Karpas-422 (cell line): ENCODE measurements around the gene GNAL. TPM values are rescaled to one million over a fixed set of nuclear protein-coding genes. Genes with fewer than 3 reads are reported as not detected.
A peak's percentile ranks its signal among the peaks of the same experiment; 100 is the strongest.

ENCODE experiments used
- DNase-seq: peaks from one replicate; pipeline ENCODE4 v3.0.0-alpha.2; 2015
- H2AFZ ChIP-seq: fragments of 200-600 bp; sonication (generic); 2 replicates; pipeline ENCODE4 v1.6.1; 2014; ENCODE audit warnings: antibody characterized with exemption, low read length, mixed read lengths
- H3K27ac ChIP-seq: fragments of 200-600 bp; sonication (generic); 2 replicates; pipeline ENCODE4 v1.5.1; 2014; ENCODE audit warnings: mild to moderate bottlenecking, low read length, moderate library complexity
- H3K27me3 ChIP-seq: fragments of 200-600 bp; sonication (generic); 2 replicates; pipeline ENCODE4 v1.6.1; 2014; ENCODE audit warnings: low read length, mixed read lengths
- H3K36me3 ChIP-seq: fragments of 200-600 bp; sonication (generic); 2 replicates; pipeline ENCODE4 v1.6.1; 2014; ENCODE audit warnings: low read length, mixed read lengths; ENCODE audit not compliant: insufficient read depth
- H3K4me1 ChIP-seq: fragments of 200-600 bp; sonication (generic); 2 replicates; pipeline ENCODE4 v1.6.1; 2014; ENCODE audit warnings: mild to moderate bottlenecking, low read length, mixed read lengths
- H3K4me2 ChIP-seq: fragments of 200-600 bp; sonication (generic); 2 replicates; pipeline ENCODE4 v1.6.1; 2014; ENCODE audit warnings: low read length, low read depth, mild to moderate bottlenecking; ENCODE audit not compliant: poor library complexity, severe bottlenecking
- H3K4me3 ChIP-seq: fragments of 200-600 bp; sonication (generic); 2 replicates; pipeline ENCODE4 v1.5.1; 2014; ENCODE audit warnings: mild to moderate bottlenecking, antibody characterized with exemption, low read length, mixed read lengths
- H3K79me2 ChIP-seq: fragments of 200-600 bp; sonication (generic); 2 replicates; pipeline ENCODE4 v1.6.1; 2014; ENCODE audit warnings: mild to moderate bottlenecking, low read length, mixed read lengths
- H3K9ac ChIP-seq: fragments of 200-600 bp; sonication (generic); 2 replicates; pipeline ENCODE4 v1.6.0; 2014; ENCODE audit warnings: low read length
- H3K9me2 ChIP-seq: fragments of 200-600 bp; sonication (generic), shearing (Covaris generic); replicated peaks from 2 replicates; pipeline ENCODE4 v1.6.0; 2014; ENCODE audit warnings: mild to moderate bottlenecking, low read length, moderate library complexity; ENCODE audit not compliant: insufficient read depth
- H3K9me3 ChIP-seq: fragments of 300-700, 200-600 bp; sonication (generic); 2 replicates; pipeline ENCODE4 v1.6.1; 2014; ENCODE audit warnings: low read length, mixed read lengths
- H4K20me1 ChIP-seq: fragments of 200-600 bp; sonication (generic); 2 replicates; pipeline ENCODE4 v1.6.1; 2014; ENCODE audit warnings: mild to moderate bottlenecking, antibody characterized with exemption, low read length, low read depth; ENCODE audit not compliant: insufficient read depth
- total RNA-seq: library from RNA; depleted of rRNA; stranded (reverse); fragments of >200 nt; shearing (Covaris generic); gene quantifications from 2 replicates; pipeline ENCODE4 v1.2.3, GENCODE V29; 2014; ENCODE audit warnings: low replicate concordance

Gene GNAL
- total RNA-seq, 1 experiment from 2014 or later, result not detected

DNA sequence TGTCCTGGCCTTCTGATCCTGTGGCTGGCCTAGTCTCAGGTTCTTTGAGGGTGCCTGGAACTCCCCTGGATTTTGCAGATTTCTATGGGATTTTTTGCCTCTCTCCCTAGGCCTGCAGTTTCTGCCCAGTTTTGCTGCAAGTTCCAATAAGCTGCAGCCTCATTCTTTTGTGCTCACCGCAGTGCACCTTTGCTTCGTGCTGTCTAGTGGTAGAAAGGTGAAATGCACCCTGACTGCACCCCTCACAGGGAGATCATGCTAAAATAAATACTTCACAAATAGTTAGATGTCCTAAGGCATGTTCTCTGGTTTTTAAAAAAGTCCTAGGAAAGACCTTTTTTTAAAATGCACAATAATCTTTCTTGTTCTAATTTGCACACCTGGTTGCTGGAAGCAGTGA, 72.5 kb downstream of the GNAL start:
- no peaks in the 10 kb centered on the region for H3K36me3 ChIP-seq
- DNase-seq, result peak; percentile 47
- H3K27me3 ChIP-seq, result no peaks in the 10 kb centered on the region
- H3K4me3 ChIP-seq, result no peak overlapping the region
- no peaks in the 10 kb centered on the region for H3K79me2 ChIP-seq
- H3K4me1 ChIP-seq, result no peaks in the 10 kb centered on the region
- H3K9me3 ChIP-seq, result no peaks in the 10 kb centered on the region
- H4K20me1 ChIP-seq, result no peaks in the 10 kb centered on the region
- H3K9me2 ChIP-seq, result no peaks in the 10 kb centered on the region
- H3K9ac ChIP-seq, result no peak overlapping the region
- no peak overlapping the region for H2AFZ ChIP-seq
- H3K4me2 ChIP-seq, result no peak overlapping the region
- H3K27ac ChIP-seq, result no peak overlapping the region

DNA sequence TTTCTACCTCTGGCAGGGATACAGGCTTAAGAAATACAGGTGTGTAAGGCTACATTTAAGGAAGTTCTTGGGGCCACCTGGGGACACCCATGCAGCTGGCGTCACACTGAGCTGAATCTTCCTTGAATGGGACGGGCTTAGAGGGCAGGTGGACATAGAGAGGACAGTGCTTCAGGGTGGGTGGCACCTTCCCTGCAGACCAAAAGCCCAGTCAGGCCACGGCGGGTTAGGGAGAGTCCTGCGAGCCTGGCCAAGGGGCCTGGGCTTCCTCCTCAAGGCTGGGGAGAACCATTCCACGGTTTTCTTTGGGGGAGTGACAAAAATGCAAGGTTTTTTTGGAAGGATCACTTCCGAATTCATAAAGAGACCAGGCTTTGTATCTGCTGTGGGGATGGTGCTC, 73.4 kb downstream of the GNAL start:
- Histone ChIP-seq H3K27me3 (no peaks in the 10 kb centered on the region), H3K9ac (no peak overlapping the region), H3K4me1 (no peaks in the 10 kb centered on the region), H3K9me2 (no peaks in the 10 kb centered on the region), H2AFZ (no peak overlapping the region), H3K27ac (no peak overlapping the region), H3K79me2 (no peaks in the 10 kb centered on the region), H3K36me3 (no peaks in the 10 kb centered on the region), H3K4me2 (no peak overlapping the region), H3K4me3 (no peak overlapping the region), H3K9me3 (no peaks in the 10 kb centered on the region), H4K20me1 (no peaks in the 10 kb centered on the region)
- no peak for DNase-seq

DNA sequence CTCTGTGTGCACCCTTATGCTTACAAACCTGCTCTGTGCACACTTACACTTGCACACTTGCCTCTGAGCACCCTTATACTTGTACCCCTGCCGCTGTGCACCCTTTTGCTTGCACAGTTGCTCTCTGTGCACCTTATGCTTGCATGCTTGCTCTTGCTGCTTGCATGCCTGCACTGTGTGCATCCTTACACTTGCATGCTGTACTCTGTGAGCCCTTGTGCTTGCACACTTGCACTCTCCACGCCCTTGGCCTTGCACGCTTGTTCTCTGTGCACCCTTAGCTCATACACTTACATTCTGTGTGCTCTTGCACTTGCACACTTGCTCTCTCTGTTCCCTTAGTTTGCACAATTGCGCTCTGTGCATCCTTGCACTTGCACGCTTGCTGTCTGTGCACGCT, 78.3 kb downstream of the GNAL start:
- no peaks in the 10 kb centered on the region for H3K9me3 ChIP-seq
- no peaks in the 10 kb centered on the region for H3K36me3 ChIP-seq
- no peak overlapping the region for H3K4me2 ChIP-seq
- H3K4me3 ChIP-seq, result no peak overlapping the region
- no peak overlapping the region for H3K27ac ChIP-seq
- H2AFZ ChIP-seq, result no peak overlapping the region
- no peaks in the 10 kb centered on the region for H3K9me2 ChIP-seq
- no peaks in the 10 kb centered on the region for H4K20me1 ChIP-seq
- no peaks in the 10 kb centered on the region for H3K27me3 ChIP-seq
- no peak overlapping the region for H3K9ac ChIP-seq
- H3K4me1 ChIP-seq, result no peaks in the 10 kb centered on the region
- H3K79me2 ChIP-seq, result no peaks in the 10 kb centered on the region
- DNase-seq, result no peak

DNA sequence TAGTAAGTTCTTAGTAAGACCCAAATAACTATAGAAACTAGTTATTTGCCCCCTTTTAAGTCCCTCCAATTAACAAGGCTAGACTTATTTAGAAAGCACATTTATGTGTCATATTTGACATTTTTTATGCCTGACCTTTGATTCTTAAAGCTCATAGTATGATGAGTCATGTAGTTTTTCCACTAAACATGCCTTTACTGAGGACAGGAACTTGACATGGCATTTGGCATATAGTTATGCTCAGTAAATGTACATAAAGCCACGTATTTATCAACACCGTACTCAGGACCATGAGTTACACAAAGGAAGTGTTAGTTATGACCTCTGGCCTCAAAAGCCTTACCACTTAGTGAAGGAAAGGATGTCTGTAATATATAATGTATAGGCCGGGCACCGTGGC, 78.9 kb downstream of the GNAL start:
- DNase-seq, result no peak
- Histone ChIP-seq H3K9ac (no peak overlapping the region), H3K4me2 (no peak overlapping the region), H3K36me3 (no peaks in the 10 kb centered on the region), H3K9me3 (no peaks in the 10 kb centered on the region), H3K79me2 (no peaks in the 10 kb centered on the region), H2AFZ (no peak overlapping the region), H3K27ac (no peak overlapping the region), H4K20me1 (no peaks in the 10 kb centered on the region), H3K4me3 (no peak overlapping the region), H3K27me3 (no peaks in the 10 kb centered on the region), H3K4me1 (no peaks in the 10 kb centered on the region), H3K9me2 (no peaks in the 10 kb centered on the region)

DNA sequence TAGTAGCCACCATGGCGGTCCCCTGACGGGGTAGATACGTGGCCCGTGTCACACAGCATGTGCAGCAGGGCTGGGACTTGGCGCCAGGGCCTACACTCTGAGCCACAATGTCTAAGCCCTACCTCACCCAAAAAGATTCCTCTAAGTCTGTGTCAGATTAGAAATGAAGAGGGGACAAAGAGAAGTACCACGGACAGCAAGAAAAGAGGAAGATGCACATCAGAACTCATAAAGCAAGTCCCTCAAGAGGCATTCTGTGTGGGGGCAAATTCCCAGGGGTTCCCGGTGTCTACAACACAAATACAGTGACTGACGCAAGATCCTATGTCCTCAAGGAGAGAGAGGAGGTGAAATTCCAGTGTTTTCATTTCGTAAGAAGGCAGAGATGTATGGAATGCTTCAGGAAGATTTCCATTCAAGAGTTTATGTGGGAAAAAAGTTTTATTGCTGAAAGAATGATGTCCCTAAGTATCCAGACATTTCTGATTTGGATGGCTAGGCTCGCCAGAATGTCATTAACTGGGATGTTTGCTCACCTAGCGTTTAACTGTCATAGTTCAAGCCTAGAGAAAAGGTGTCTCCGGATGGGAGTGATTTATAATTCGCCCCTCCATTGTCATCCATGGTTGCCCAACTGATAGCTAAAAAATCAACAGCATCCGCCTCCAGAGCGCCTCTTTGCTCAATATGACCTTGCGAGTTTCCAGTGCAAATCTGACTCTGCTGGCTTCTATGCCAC, 86.5 kb downstream of the GNAL start:
- Histone ChIP-seq H3K27ac (no peak overlapping the region), H2AFZ (no peak overlapping the region), H3K9me3 (no peaks in the 10 kb centered on the region), H3K4me3 (no peak overlapping the region), H3K9ac (no peak overlapping the region), H3K4me1 (no peaks in the 10 kb centered on the region), H3K4me2 (no peak overlapping the region), H4K20me1 (no peaks in the 10 kb centered on the region; the same call in 1 of the 2 replicates), H3K36me3 (no peaks in the 10 kb centered on the region), H3K9me2 (no peaks in the 10 kb centered on the region), H3K79me2 (no peaks in the 10 kb centered on the region), H3K27me3 (no peaks in the 10 kb centered on the region)
- no peak for DNase-seq

DNA sequence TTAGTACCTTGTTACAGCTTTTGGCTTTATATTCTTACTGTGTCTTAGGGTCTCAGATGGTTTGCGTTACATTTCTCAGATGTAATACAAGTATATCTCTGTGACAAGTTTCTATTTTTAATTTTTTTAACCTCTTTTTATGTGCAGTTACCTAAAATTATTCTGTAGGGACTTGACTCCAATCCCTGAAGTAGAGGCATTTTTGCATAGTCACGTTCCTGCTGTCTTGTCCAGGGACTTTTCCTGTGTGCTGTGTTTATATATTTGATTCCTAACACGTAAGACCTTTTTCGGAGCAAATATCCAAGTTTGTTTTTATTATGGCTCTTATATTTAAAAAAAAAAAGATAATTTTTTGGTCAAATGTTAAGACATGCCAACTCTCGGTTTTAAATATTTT, 91.0 kb downstream of the GNAL start:
- DNase-seq, result no peak
- Histone ChIP-seq H3K4me3 (no peak overlapping the region), H3K27me3 (no peaks in the 10 kb centered on the region), H3K9me2 (no peaks in the 10 kb centered on the region), H3K79me2 (no peaks in the 10 kb centered on the region), H3K4me2 (no peak overlapping the region), H3K36me3 (no peaks in the 10 kb centered on the region), H4K20me1 (no peaks in the 10 kb centered on the region; the same call in 1 of the 2 replicates), H3K9ac (no peak overlapping the region), H3K9me3 (no peaks in the 10 kb centered on the region), H3K4me1 (no peaks in the 10 kb centered on the region), H3K27ac (no peak overlapping the region), H2AFZ (no peak overlapping the region)

DNA sequence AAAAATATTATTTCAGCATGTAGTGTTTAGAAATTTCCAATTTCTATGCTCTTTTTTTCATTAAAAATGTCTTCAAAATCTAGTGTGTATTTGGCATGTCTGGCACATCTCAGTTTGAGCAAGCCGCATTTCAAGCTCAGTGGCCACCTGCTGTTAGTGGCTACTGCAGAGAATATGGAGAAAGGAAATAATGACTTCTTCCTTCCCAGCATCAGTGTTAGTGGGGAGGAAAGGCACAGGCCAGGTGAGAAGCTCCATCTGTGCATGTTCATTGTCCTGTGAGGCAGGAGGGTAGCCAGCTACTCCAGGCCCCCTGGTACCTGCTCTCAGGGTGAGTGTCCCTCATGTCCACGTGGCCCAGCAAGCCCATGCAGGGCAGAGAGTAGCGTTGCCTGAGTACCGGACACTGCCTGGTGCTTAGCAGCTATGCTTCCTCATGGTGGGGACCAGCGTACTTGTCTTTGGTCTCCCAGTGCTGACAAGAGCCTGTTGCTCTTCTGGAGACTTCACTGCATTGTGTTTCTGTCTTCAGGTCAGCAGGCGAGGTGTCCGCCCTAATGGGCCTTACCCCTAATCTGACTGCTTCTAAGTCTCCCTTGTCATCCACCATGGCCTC, 94.8 kb downstream of the GNAL start:
- no peaks in the 10 kb centered on the region for H3K27me3 ChIP-seq
- no peak overlapping the region for H3K9ac ChIP-seq
- no peak for DNase-seq
- no peaks in the 10 kb centered on the region for H3K36me3 ChIP-seq
- no peak overlapping the region for H3K4me3 ChIP-seq
- no peaks in the 10 kb centered on the region for H3K9me2 ChIP-seq
- H4K20me1 ChIP-seq, result no peaks in the 10 kb centered on the region; the same call in 1 of the 2 replicates
- H3K4me2 ChIP-seq, result no peak overlapping the region
- no peaks in the 10 kb centered on the region for H3K4me1 ChIP-seq
- no peaks in the 10 kb centered on the region for H3K79me2 ChIP-seq
- no peak overlapping the region for H3K27ac ChIP-seq
- no peak overlapping the region for H2AFZ ChIP-seq
- H3K9me3 ChIP-seq, result no peaks in the 10 kb centered on the region

DNA sequence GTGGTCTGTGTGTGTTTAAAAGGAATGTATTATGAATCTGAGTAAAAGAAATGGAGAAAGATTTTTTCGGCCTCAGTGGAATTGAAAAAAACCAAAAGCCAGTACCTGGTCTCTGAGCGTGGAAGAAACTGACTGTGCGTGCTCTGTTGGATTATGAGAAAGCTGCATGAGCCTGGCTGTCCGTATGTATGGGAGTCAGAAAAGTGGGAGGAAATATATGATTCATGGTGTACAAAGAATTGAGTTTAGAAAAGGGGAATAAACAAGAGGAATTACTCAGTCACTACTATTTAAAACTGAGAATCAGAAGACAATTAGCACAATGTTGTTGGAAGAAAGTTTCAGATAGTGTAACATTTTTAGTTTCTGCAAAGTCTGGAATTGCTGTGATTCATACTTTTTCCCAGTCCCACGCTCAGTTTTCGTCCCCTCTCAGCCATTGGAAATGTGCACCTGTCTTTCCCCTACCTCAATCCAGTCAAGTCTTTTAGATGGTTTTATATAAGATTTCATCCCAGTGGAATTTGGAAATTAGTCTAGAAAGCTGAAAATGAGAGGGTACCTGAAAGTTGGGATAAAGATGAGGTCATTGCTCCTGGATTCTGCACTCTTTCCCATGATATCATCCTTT, 95.7 kb downstream of the GNAL start:
- no peak overlapping the region for H3K27ac ChIP-seq
- H3K27me3 ChIP-seq, result no peaks in the 10 kb centered on the region
- no peak overlapping the region for H2AFZ ChIP-seq

More for the DNA sequence above, 95.7 kb downstream of the GNAL start:
- Histone ChIP-seq H3K9me3 (no peaks in the 10 kb centered on the region), H3K9me2 (no peaks in the 10 kb centered on the region), H3K4me3 (no peak overlapping the region), H3K9ac (no peak overlapping the region), H3K79me2 (no peaks in the 10 kb centered on the region), H3K4me1 (0 out of 2 replicates have a peak, but pooled peaks cover 2% of the 10 kb centered on the region), H3K4me2 (no peak overlapping the region), H4K20me1 (no peaks in the 10 kb centered on the region), H3K36me3 (no peaks in the 10 kb centered on the region)
- no peak for DNase-seq
